OCI-LY3 (cell line): ENCODE measurements around the gene OGT.

Experiments used
- CTCF ChIP-seq: fragments of 200-600, 300-600 bp; sonication (generic); IDR thresholded peaks from 2 replicates; pipeline ENCODE4 v1.5.1; 2014; ENCODE audit warnings: antibody characterized with exemption, low read length, low read depth
- EZH2phosphoT487 ChIP-seq: fragments of 200-600 bp; shearing (Covaris generic); IDR thresholded peaks from 2 replicates; pipeline ENCODE4 v1.6.1; 2018; ENCODE audit warnings: antibody characterized with exemption, mixed run types, low read depth

- TF ChIP-seq CTCF (no peak), EZH2phosphoT487 (no peak)
These were observed 48.3 kb downstream of the OGT start for GRCh38 chrX:71581210-71581609.
